SK-N-SH (cell line): ENCODE results near the gene NACC1. TPM values are rescaled to one million over a fixed set of nuclear protein-coding genes. Genes with fewer than 3 reads are reported as not detected.

Experiments used
- CTCF ChIA-PET: fragments of 300-600, 350-600 bp; formaldehyde crosslinking; extraction: SDS; loops from one replicate; lab custom pipeline; 2021; lab: Yijun Ruan, JAX
- POLR2A ChIA-PET: fragments of 350-600 bp; sonication (Branson Sonifier 250); formaldehyde crosslinking; extraction: SDS; loops from one replicate; lab custom pipeline; 2020; ENCODE audit warnings: antibody characterized with exemption, inconsistent platforms; lab: Yijun Ruan, JAX
- DNase-seq: peaks from one replicate; pipeline ENCODE4 v3.0.0; 2012
- H2AFZ ChIP-seq: fragments of 200-600 bp; sonication (generic); 2 replicates; pipeline ENCODE4 v1.8.1; 2016; ENCODE audit warnings: antibody characterized with exemption, mild to moderate bottlenecking, low read depth
- H3F3A ChIP-seq: fragments of 200-600 bp; sonication (generic); replicated peaks from 2 replicates; pipeline ENCODE3; 2016; ENCODE audit warnings: antibody characterized with exemption, mild to moderate bottlenecking; ENCODE audit not compliant: insufficient read depth
- H3K27ac ChIP-seq, 2 experiments: fragments of 200-500 bp in 1 of 2; fragments of 200-600 bp in 1 of 2; sonication (Bioruptor generic) in 1 of 2; sonication (generic), shearing (Covaris generic) in 1 of 2; 2 replicates each; pipeline versions ENCODE4 v1.5.1 to v1.6.1; 2014 to 2016; ENCODE audit warnings: low read depth in 2 of 2, inconsistent platforms in 1 of 2, low read length in 1 of 2, mild to moderate bottlenecking in 1 of 2, mixed read lengths in 1 of 2
- H3K27me3 ChIP-seq: fragments of 200-600 bp; sonication (generic), shearing (Covaris generic); 2 replicates; pipeline ENCODE4 v1.6.1; 2016; ENCODE audit warnings: mixed run types; ENCODE audit not compliant: insufficient read depth
- H3K36me3 ChIP-seq, 2 experiments: fragments of 200-500 bp in 1 of 2; fragments of 200-600 bp in 1 of 2; sonication (Bioruptor generic) in 1 of 2; sonication (generic) in 1 of 2; replicated peaks in 1 of 2; 2 replicates each; pipeline versions ENCODE3 to v1.5.1; 2014 to 2016; ENCODE audit warnings: low read length in 1 of 2, mild to moderate bottlenecking in 1 of 2; ENCODE audit not compliant: insufficient read depth in 2 of 2, control insufficient read depth in 1 of 2
- H3K4me1 ChIP-seq, 2 experiments: fragments of 200-500 bp in 1 of 2; fragments of 200-600 bp in 1 of 2; sonication (Bioruptor generic) in 1 of 2; sonication (generic), shearing (Covaris generic) in 1 of 2; 2 replicates each; pipeline versions ENCODE4 v1.5.1 to v1.6.1; 2014 to 2016; ENCODE audit warnings: low read depth in 1 of 2, low read length in 1 of 2, mixed run types in 1 of 2; ENCODE audit not compliant: insufficient read depth in 2 of 2, control insufficient read depth in 1 of 2
- H3K4me2 ChIP-seq: fragments of 200-600 bp; sonication (generic), shearing (Covaris generic); 2 replicates; pipeline ENCODE4 v1.6.1; 2017; ENCODE audit warnings: mixed run types
- H3K4me3 ChIP-seq, 2 experiments: fragments of 200-500 bp in 1 of 2; fragments of 200-600 bp in 1 of 2; sonication (Bioruptor generic) in 1 of 2; sonication (generic), shearing (Covaris generic) in 1 of 2; 2 replicates each; pipeline versions ENCODE4 v1.5.1 to v1.8.1; 2014 to 2016; ENCODE audit warnings: low read depth in 2 of 2, inconsistent platforms in 1 of 2, low read length in 1 of 2, mild to moderate bottlenecking in 1 of 2, mixed read lengths in 1 of 2, moderate library complexity in 1 of 2
- H3K79me2 ChIP-seq: fragments of 200-600 bp; sonication (generic); 2 replicates; pipeline ENCODE4 v1.8.1; 2017; ENCODE audit warnings: mild to moderate bottlenecking; ENCODE audit not compliant: insufficient read depth
- H3K9ac ChIP-seq: fragments of 200-600 bp; sonication (generic); 2 replicates; pipeline ENCODE4 v1.6.1; 2017; ENCODE audit warnings: mixed run types
- H3K9me2 ChIP-seq: fragments of 200-600 bp; sonication (generic); 2 replicates; pipeline ENCODE4 v1.6.1; 2017; ENCODE audit warnings: mixed run types
- H3K9me3 ChIP-seq: fragments of 200-600 bp; sonication (generic); 2 replicates; pipeline ENCODE4 v1.6.1; 2017; ENCODE audit warnings: mixed run types, mild to moderate bottlenecking, moderate library complexity
- H4K20me1 ChIP-seq: fragments of 200-600 bp; sonication (generic); 2 replicates; pipeline ENCODE4 v1.6.1; 2017; ENCODE audit warnings: mild to moderate bottlenecking, mixed run types; ENCODE audit not compliant: insufficient read depth
- CHD2 ChIP-seq: fragments of 150-350 bp; IDR thresholded peaks from 2 replicates; pipeline ENCODE4 v1.6.1; 2018; ENCODE audit warnings: low read length; ENCODE audit not compliant: partially characterized antibody
- ELF1 ChIP-seq: IDR thresholded peaks from 2 replicates; pipeline ENCODE4 v1.4.0; 2012
- EP300 ChIP-seq, 2 experiments: IDR thresholded peaks; 2 replicates each; pipeline versions ENCODE4 v1.4.0 to v1.6.1; 2012; ENCODE audit warnings: borderline replicate concordance in 1 of 2, low read depth in 1 of 2, low read length in 1 of 2
- EZH2phosphoT487 ChIP-seq: fragments of 200-600 bp; sonication (generic); IDR thresholded peaks from 2 replicates; pipeline ENCODE4 v1.6.1; 2017; ENCODE audit warnings: low read depth, mixed run types, mild to moderate bottlenecking, antibody characterized with exemption, moderate library complexity, borderline replicate concordance
- FOSL2 ChIP-seq: IDR thresholded peaks from 2 replicates; pipeline ENCODE4 v1.4.0; 2012; ENCODE audit warnings: low read depth, mild to moderate bottlenecking, moderate library complexity, borderline replicate concordance
- FOXM1 ChIP-seq: IDR thresholded peaks from 2 replicates; pipeline ENCODE4 v1.4.0; 2012; ENCODE audit warnings: low read depth, mild to moderate bottlenecking
- GABPA ChIP-seq: IDR thresholded peaks from 2 replicates; pipeline ENCODE4 v1.4.0; 2012; ENCODE audit warnings: low read depth, mild to moderate bottlenecking
- GATA2 ChIP-seq: sonication (generic); formaldehyde crosslinking; IDR thresholded peaks from 2 replicates; pipeline ENCODE4 v1.5.0; 2020; ENCODE audit warnings: mild to moderate bottlenecking, missing genetic modification reagents
- JUND ChIP-seq: IDR thresholded peaks from 2 replicates; pipeline ENCODE4 v1.4.0; 2012
- MEF2A ChIP-seq: IDR thresholded peaks from 2 replicates; pipeline ENCODE4 v1.4.0; 2012; ENCODE audit warnings: low read depth, borderline replicate concordance
- MXI1 ChIP-seq: IDR thresholded peaks from 2 replicates; pipeline ENCODE4 v1.6.1; 2012; ENCODE audit warnings: mild to moderate bottlenecking, low read depth, low read length, improper control_type of control experiment
- NFIC ChIP-seq: IDR thresholded peaks from 2 replicates; pipeline ENCODE4 v1.4.0; 2012; ENCODE audit warnings: borderline replicate concordance
- NRF1 ChIP-seq: IDR thresholded peaks from 2 replicates; pipeline ENCODE4 v1.6.1; 2012; ENCODE audit warnings: low read depth, mild to moderate bottlenecking, low read length
- POLR2AphosphoS5 ChIP-seq: IDR thresholded peaks from 2 replicates; pipeline ENCODE4 v1.6.1; 2012; ENCODE audit warnings: low read depth, low read length
- RAD21 ChIP-seq: IDR thresholded peaks from 2 replicates; pipeline ENCODE4 v1.6.1; 2012; ENCODE audit warnings: mild to moderate bottlenecking, low read length
- RCOR1 ChIP-seq: fragments of 150-350 bp; IDR thresholded peaks from 2 replicates; pipeline ENCODE4 v1.6.1; 2017; ENCODE audit warnings: antibody characterized with exemption, low read length
- RFX5 ChIP-seq: IDR thresholded peaks from 2 replicates; pipeline ENCODE4 v1.6.1; 2012; ENCODE audit warnings: mild to moderate bottlenecking, improper control_type of control experiment, low read length
- RXRA ChIP-seq: IDR thresholded peaks from 2 replicates; pipeline ENCODE4 v1.4.0; 2012; ENCODE audit warnings: low read depth, mild to moderate bottlenecking, borderline replicate concordance
- SIN3A ChIP-seq: IDR thresholded peaks from 2 replicates; pipeline ENCODE4 v1.6.1; 2012; ENCODE audit warnings: low read depth, mild to moderate bottlenecking, low read length, moderate library complexity, borderline replicate concordance
- TAF1 ChIP-seq: IDR thresholded peaks from 2 replicates; pipeline ENCODE4 v1.6.1; 2012; ENCODE audit warnings: low read depth, mild to moderate bottlenecking, low read length, moderate library complexity, borderline replicate concordance
- TCF12 ChIP-seq: IDR thresholded peaks from 2 replicates; pipeline ENCODE4 v1.4.0; 2012
- YY1 ChIP-seq: IDR thresholded peaks from 2 replicates; pipeline ENCODE4 v1.4.0; 2012; ENCODE audit warnings: low read depth, mild to moderate bottlenecking
- WGBS: methylation state at CpG from one replicate; pipeline ENCODE4 v1.1.6; 2017; ENCODE audit warnings: low lambda C conversion rate; 5-methylcytosine and 5-hydroxymethylcytosine counted together
- polyA plus RNA-seq, 3 experiments: library from polyadenylated mRNA; depleted of rRNA; stranded (reverse); fragments of >200 nt; gene quantifications; 2 replicates each; pipeline ENCODE4 v1.2.3, GENCODE V29; 2012
- TF ChIP-seq, protein P1 (sequence below): fragments of 200-600 bp; sonication (generic); IDR thresholded peaks from 2 replicates; pipeline ENCODE4 v1.6.1; 2017; ENCODE audit warnings: antibody characterized with exemption, mild to moderate bottlenecking, moderate library complexity
- TF ChIP-seq, protein P2 (sequence below): IDR thresholded peaks from 2 replicates; pipeline ENCODE4 v1.4.0; 2012; ENCODE audit warnings: low read depth, borderline replicate concordance
- TF ChIP-seq, protein P3 (sequence below): IDR thresholded peaks from 2 replicates; pipeline ENCODE4; 2012
- TF ChIP-seq, protein P4 (sequence below): fragments of 150-350 bp; IDR thresholded peaks from 2 replicates; pipeline ENCODE4 v1.6.1; 2016; ENCODE audit warnings: mild to moderate bottlenecking, low read depth, low read length
- TF ChIP-seq, protein P5 (sequence below): IDR thresholded peaks from 2 replicates; pipeline ENCODE4 v1.4.0; 2012; ENCODE audit warnings: low read depth

The NACC1 gene
- polyA plus RNA-seq, 1 of the 3 experiments (the other 2 are of a cell fraction) = 127 TPM

DNA sequence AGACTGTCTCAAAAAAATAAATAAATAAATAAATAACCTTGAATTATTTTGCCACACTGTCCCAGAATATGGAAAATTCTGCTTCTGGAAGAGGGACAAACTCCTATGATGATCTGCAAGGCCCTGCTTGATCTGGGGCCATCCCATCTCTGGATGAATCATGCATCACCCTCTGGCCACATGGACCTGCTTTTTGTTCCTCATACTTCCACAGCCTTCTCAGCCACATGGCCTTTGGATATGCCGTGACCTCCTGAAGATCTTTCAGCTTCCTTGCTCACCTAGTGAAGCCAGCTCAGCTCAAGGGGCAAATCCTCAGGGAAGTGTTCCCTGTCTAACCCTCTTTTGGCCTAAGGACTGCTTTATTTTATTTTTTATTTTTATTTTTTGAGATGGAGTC, 42.5 kb downstream of the NACC1 start (continued):
- TF ChIP-seq, protein P1, sequence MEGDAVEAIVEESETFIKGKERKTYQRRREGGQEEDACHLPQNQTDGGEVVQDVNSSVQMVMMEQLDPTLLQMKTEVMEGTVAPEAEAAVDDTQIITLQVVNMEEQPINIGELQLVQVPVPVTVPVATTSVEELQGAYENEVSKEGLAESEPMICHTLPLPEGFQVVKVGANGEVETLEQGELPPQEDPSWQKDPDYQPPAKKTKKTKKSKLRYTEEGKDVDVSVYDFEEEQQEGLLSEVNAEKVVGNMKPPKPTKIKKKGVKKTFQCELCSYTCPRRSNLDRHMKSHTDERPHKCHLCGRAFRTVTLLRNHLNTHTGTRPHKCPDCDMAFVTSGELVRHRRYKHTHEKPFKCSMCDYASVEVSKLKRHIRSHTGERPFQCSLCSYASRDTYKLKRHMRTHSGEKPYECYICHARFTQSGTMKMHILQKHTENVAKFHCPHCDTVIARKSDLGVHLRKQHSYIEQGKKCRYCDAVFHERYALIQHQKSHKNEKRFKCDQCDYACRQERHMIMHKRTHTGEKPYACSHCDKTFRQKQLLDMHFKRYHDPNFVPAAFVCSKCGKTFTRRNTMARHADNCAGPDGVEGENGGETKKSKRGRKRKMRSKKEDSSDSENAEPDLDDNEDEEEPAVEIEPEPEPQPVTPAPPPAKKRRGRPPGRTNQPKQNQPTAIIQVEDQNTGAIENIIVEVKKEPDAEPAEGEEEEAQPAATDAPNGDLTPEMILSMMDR = no peak
- TF ChIP-seq NRF1 = no peak
- TF ChIP-seq GABPA = no peak
- TF ChIP-seq RCOR1 = no peak

DNA sequence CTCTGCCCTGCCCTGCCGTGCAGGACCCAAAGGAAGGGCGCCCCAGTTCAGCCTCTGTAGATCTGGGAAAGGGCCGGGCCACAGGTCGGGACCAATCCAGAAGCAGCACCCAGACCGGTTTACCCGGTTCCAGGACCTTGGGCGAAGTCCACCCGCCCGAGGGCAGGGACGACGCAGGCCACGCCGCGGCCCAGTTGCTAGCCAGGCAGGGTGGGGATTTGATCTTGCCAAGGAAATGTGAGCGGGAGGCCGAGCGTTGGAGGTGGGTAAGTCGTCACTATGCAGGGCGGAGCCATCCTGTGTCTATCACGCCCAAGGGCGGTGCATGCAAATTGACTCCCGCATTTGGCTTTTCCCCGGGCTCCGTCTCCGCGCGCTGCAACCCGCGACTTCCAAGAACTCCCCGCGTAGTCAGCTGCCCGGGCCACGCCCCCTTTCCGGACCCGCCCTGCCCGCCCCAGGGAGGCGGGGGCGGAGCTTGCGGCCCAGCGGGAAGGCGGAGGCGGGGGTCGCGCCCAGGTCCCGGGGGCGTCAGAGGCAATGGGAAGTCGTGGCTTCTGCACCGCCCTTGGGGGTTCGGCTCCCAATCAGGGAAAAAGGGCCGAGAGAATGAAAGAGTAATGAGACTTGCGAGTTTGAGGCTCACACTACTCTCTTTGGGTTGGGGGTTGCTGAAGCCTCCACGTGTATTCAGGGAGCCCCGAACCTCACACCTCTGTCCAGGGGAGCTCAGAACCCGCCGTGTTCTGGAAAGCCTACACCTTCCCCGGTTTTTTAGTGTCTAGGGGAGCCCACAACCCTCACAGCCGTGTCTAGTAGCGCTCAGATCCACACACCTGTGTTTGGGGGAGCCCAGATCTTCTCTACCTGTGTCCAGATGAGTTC, 44.9 kb downstream of the NACC1 start:
- Histone ChIP-seq H3K9me3 (no peaks in the 10 kb centered on the region), H3K4me1 (peaks cover 28 to 33% of the 10 kb centered on the region in 2 experiments; a peak in 3 of 4 replicates), H3K79me2 (peaks cover 10% of the 10 kb centered on the region; the same call in 1 of the 2 replicates), H3F3A (peaks cover 51% of the 10 kb centered on the region), H3K9ac (peak overlapping the region; percentile 74), H3K4me3 (peak overlapping the region; percentile 25 to 58), H3K9me2 (no peaks in the 10 kb centered on the region), H4K20me1 (no peaks in the 10 kb centered on the region), H2AFZ (peak overlapping the region; percentile 48; the same call in 1 of the 2 replicates), H3K36me3 (no peaks in the 10 kb centered on the region), H3K27ac (peak overlapping the region; percentile 97 to 100), H3K4me2 (peak overlapping the region; percentile 89), H3K27me3 (no peaks in the 10 kb centered on the region)
- ChIA-PET CTCF (interaction anchor here (1.1 to 2.4 kb wide), 6 partner anchors 8 to 179 kb away, joined by 3 to 11 read pairs (median 5); partner anchors contain the start of genes IER2 and STX10), POLR2A (interaction anchor here (0.6 to 5.2 kb wide), 10 partner anchors 8 to 683 kb away, joined by 3 to 73 read pairs (median 4); partner anchors contain the start of genes IER2, JUNB and STX10)
- DNase-seq = peak; percentile 90
- WGBS = 7% methylated on average over 20 of the region's 58 CpGs
- TF ChIP-seq EZH2phosphoT487 (no peak), NFIC (no peak), CHD2 (no peak), RXRA (peak; percentile 12; the same call in 1 of the 2 replicates), SIN3A (no peak), MXI1 (peak; percentile 65; the same call in 1 of the 2 replicates), RAD21 (no peak), FOSL2 (no peak), MEF2A (no peak), YY1 (no peak), JUND (no peak), FOXM1 (no peak), GATA2 (CRISPR knock-in tag) (no peak), POLR2AphosphoS5 (peak; percentile 39; the same call in 1 of the 2 replicates), TAF1 (no peak), NRF1 (peak; percentile 35; the same call in 1 of the 2 replicates), ELF1 (no peak), RFX5 (no peak), GABPA (no peak), TCF12 (no peak; the same call in 1 of the 2 replicates), EP300 (IDR thresholded peaks at IDR 0.05; ENCODE audit: borderline replicate concordance in 1 of 2, low read depth in 1 of 2, low read length in 1 of 2) (no peak), RCOR1 (no peak)
- TF ChIP-seq, protein P2, sequence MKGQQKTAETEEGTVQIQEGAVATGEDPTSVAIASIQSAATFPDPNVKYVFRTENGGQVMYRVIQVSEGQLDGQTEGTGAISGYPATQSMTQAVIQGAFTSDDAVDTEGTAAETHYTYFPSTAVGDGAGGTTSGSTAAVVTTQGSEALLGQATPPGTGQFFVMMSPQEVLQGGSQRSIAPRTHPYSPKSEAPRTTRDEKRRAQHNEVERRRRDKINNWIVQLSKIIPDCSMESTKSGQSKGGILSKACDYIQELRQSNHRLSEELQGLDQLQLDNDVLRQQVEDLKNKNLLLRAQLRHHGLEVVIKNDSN = peak; percentile 54
- TF ChIP-seq, protein P3, sequence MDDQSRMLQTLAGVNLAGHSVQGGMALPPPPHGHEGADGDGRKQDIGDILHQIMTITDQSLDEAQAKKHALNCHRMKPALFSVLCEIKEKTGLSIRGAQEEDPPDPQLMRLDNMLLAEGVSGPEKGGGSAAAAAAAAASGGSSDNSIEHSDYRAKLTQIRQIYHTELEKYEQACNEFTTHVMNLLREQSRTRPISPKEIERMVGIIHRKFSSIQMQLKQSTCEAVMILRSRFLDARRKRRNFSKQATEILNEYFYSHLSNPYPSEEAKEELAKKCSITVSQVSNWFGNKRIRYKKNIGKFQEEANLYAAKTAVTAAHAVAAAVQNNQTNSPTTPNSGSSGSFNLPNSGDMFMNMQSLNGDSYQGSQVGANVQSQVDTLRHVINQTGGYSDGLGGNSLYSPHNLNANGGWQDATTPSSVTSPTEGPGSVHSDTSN = peak; percentile 92
- TF ChIP-seq, protein P4, sequence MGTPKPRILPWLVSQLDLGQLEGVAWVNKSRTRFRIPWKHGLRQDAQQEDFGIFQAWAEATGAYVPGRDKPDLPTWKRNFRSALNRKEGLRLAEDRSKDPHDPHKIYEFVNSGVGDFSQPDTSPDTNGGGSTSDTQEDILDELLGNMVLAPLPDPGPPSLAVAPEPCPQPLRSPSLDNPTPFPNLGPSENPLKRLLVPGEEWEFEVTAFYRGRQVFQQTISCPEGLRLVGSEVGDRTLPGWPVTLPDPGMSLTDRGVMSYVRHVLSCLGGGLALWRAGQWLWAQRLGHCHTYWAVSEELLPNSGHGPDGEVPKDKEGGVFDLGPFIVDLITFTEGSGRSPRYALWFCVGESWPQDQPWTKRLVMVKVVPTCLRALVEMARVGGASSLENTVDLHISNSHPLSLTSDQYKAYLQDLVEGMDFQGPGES = no peak
- TF ChIP-seq, protein P5, sequence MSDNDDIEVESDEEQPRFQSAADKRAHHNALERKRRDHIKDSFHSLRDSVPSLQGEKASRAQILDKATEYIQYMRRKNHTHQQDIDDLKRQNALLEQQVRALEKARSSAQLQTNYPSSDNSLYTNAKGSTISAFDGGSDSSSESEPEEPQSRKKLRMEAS = peak; percentile 59; the same call in 1 of the 2 replicates
